ES-I3 (cell line): ENCODE measurements around the gene RHOH.

Experiments
- H3K36me3 ChIP-seq: 2 replicates; pipeline ENCODE4 v1.6.1; 2013; ENCODE audit warnings: mild to moderate bottlenecking, low read length, control low read depth, moderate library complexity; ENCODE audit not compliant: insufficient read depth
- H3K4me1 ChIP-seq: 2 replicates; pipeline ENCODE4 v1.6.1; 2013; ENCODE audit warnings: mild to moderate bottlenecking, control low read depth, low read length; ENCODE audit not compliant: insufficient read depth
- H3K9ac ChIP-seq: 2 replicates; pipeline ENCODE4 v1.6.1; 2013; ENCODE audit warnings: low read depth, mild to moderate bottlenecking, low read length, moderate library complexity
- H3K9me3 ChIP-seq: 2 replicates; pipeline ENCODE4 v1.6.1; 2013; ENCODE audit warnings: mild to moderate bottlenecking, low read length, moderate library complexity; ENCODE audit not compliant: control insufficient read depth, insufficient read depth

RHOH gene

DNA sequence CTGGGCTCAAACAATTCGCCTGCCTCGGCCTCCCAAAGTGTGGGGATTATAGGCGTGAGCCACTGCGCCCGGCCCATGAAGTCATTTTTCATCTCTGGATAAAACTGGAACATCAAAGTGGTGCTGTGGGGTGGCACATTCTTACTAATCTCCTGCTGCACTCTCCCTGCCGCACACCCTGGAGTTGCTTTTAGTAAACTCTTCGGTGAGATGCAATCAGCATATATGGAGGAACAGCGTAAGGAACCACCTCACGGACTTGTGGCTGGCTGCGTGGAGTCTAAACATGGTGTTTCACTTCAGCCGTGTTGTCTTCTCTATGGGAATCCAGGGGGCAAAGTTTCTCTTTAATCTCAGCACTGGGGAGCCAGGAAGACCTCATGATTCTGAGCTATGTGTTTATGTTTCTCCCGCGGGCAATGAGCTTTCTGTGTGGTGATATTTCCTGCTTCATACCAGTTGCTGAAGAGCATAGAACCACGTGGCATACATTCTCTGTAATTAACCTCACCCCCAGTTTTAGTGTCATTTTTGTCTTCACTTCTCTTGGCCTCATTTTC, 2.1 kb upstream of the RHOH start:
- no peaks in the 10 kb centered on the region for H3K36me3 ChIP-seq
- peaks cover 38% of the 10 kb centered on the region for H3K4me1 ChIP-seq
- H3K9me3 ChIP-seq: no peaks in the 10 kb centered on the region
- H3K9ac ChIP-seq: no peak overlapping the region

- Histone ChIP-seq H3K9ac (no peak overlapping the region), H3K36me3 (no peaks in the 10 kb centered on the region), H3K9me3 (no peaks in the 10 kb centered on the region), H3K4me1 (peaks cover 38% of the 10 kb centered on the region)
These were observed 1.4 kb upstream of the RHOH start for GRCh38 chr4:40195182-40196177.

DNA sequence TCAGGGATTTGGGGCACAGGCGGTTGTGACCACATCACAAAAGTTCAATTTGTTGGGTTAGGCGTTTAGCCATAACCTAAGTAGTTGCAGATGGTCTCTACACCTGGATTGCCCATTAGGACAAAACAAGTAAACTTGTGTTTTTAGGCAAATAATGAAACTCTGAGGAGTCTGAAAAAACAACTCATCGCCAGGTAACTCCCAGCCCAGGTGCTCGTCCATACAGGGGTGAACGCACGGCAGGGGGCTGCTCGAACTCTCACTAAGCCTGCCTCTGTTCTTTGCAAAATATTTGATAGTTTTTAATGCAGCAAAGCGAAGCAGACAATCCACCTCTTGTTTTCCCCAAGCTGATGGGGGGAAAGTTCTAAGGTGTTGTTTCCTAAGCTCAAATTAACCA, 559 bp upstream of the RHOH start:
- H3K36me3 ChIP-seq: no peaks in the 10 kb centered on the region
- no peak overlapping the region for H3K9ac ChIP-seq
- no peaks in the 10 kb centered on the region for H3K9me3 ChIP-seq
- peaks cover 38% of the 10 kb centered on the region for H3K4me1 ChIP-seq

GRCh38 chr4:40197879-40198689, 1.3 kb downstream of the RHOH start:
- Histone ChIP-seq H3K9ac (no peak overlapping the region), H3K36me3 (no peaks in the 10 kb centered on the region), H3K4me1 (peaks cover 26% of the 10 kb centered on the region), H3K9me3 (no peaks in the 10 kb centered on the region)

DNA sequence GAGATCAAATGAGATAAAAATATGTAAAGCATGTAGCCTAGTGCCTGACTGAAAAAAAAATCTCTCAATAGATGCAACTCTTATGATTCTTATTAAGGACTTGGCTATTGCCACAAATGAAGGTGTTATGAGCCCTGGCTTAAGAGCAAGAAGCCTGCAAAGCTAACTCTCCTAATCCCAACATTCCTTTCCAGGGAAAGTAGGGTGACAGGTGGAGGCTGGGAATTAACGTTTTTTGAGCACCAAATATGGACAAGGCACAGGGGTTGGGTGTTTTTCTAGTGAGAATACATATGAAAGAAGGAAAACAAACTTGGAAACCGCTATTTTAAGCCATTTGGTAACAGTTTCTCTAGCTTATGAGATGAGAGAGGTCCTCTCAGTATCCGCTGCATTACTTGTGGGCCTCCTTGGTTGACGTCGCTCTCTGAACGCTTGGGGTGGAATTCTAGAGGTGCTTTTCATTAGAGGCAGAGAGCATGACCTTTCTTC, 2.4 kb downstream of the RHOH start:
- Histone ChIP-seq H3K36me3 (no peaks in the 10 kb centered on the region), H3K4me1 (peaks cover 25% of the 10 kb centered on the region), H3K9ac (no peak overlapping the region)

DNA sequence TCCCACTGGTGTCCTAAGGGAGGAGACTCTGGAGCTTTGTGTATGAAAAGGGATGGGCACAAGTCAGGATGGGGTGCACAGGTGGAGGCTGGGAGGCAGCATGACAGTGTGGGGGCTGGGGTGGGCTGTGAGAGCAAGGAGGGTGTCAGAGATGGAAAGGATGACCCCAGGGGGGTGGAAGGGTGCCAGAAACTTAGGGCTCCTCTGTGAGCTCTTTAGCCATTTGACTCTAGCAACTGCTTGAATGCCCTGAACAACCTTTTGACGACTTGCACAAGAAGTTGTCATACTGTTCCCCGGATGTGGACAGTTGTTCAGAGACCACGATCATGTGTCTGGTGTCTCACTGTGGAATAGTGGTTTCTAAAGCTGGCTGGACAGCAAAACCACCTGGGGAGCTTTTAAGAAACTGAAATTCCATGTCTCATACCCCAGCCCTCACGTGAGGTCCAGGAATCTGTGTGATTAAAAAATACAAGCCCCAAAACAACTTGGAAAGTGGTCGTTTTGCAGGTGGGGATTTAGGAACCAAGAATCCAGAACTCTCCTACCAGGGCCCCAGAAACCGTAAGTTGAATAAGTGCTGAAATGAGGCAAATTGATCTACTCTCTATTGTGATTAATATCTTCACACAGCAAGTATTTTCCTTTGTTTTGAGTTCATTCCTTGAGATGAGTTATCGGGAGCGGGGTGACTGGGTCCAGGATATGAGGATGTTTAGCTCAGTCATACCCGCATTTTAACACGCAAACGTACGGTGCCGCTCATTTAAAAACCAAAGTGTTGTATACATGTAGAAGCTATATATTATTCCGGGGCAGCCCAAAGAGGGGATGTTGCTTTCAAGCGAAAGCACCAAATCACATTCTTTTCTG, 3.4 kb downstream of the RHOH start:
- H3K4me1 ChIP-seq: peaks cover 25% of the 10 kb centered on the region
- H3K9ac ChIP-seq: no peak overlapping the region
- H3K9me3 ChIP-seq: no peaks in the 10 kb centered on the region
- H3K36me3 ChIP-seq: no peaks in the 10 kb centered on the region

More for the DNA sequence above, 2.4 kb downstream of the RHOH start:
- H3K9me3 ChIP-seq: no peaks in the 10 kb centered on the region

- Histone ChIP-seq H3K4me1 (peaks cover 23% of the 10 kb centered on the region), H3K36me3 (no peaks in the 10 kb centered on the region), H3K9me3 (no peaks in the 10 kb centered on the region), H3K9ac (no peak overlapping the region)
These were observed 4.3 kb downstream of the RHOH start for GRCh38 chr4:40200875-40201801.

GRCh38 chr4:40201898-40202297, 5.1 kb downstream of the RHOH start:
- Histone ChIP-seq H3K9me3 (no peaks in the 10 kb centered on the region), H3K36me3 (no peaks in the 10 kb centered on the region), H3K9ac (no peak overlapping the region), H3K4me1 (peaks cover 15% of the 10 kb centered on the region)

DNA sequence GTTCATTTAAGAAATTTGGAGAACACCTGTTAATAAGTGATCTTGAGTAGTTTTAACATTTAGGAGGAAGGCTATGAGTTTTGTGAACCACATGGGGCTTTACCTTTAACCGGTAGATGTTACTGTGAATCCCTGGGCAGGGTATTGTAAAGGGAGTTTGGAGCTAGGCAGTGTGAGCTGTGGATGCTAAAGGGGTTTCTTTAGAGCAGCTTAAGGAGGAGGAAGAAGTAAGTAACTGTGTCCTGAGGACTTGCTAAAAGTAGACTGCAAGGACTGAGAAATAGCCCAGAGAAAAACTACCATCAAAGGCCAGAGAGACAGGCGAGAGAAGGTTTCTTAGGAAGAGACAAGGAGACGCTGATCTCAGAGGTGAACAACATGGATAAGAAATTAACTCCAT, 5.6 kb downstream of the RHOH start:
- peaks cover 10% of the 10 kb centered on the region; the same call in 1 of the 2 replicates for H3K4me1 ChIP-seq
- no peaks in the 10 kb centered on the region for H3K36me3 ChIP-seq
- no peak overlapping the region for H3K9ac ChIP-seq
- no peaks in the 10 kb centered on the region for H3K9me3 ChIP-seq

GRCh38 chr4:40204507-40205258, 7.9 kb downstream of the RHOH start:
- H3K4me1 ChIP-seq: no peaks in the 10 kb centered on the region
- no peak overlapping the region for H3K9ac ChIP-seq
- H3K9me3 ChIP-seq: no peaks in the 10 kb centered on the region
- H3K36me3 ChIP-seq: no peaks in the 10 kb centered on the region

DNA sequence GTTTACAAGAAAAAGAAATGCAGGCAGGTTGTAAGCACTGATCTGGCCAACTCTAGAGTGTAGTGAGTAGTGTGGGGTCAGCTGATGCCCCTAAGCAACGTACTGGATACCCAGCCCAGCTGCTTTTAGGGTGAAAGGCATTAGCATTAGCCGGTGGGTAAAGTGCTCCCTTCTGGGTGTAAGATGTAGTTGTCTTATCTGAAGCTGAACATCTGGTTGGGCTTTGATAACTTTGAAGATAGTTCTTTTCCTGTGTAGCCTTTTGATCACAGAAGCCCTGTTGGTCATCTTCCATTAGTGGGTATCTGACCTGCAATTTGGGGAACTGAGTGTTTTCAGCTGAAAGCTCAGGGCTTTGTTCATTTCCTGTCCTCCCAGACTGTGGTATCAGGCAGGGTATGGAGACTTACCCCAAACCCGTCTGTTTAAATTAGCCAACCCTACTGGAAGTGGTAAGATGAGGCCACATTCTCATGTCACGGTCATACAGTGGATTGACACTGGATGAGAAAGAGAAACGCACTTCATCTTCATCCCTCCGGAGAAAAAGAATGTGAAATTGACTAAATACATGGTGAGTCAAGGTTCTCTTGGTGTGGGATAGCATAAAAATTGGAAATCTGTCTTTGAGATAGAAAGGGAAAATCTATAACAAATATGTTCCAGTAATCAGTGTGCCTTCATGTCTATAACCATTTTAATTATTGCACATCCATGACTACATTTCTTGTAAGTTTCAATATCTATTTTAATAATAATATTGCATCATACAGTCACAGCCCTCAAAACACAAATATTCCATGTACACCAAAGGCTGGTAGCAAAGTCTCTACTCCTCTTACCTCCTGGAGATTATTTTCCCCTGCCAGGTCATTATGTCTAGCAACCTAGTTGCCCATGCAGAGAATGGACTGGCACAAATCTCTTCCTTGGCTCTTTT, 8.7 kb downstream of the RHOH start:
- no peaks in the 10 kb centered on the region for H3K9me3 ChIP-seq
- H3K9ac ChIP-seq: no peak overlapping the region
- H3K36me3 ChIP-seq: no peaks in the 10 kb centered on the region
- no peaks in the 10 kb centered on the region for H3K4me1 ChIP-seq
